Measurements from ENCODE around the gene COBLL1.
"Not testable (repeated sequence)": the region's sequence is repeated elsewhere in the genome, so short reads cannot be mapped to it uniquely, and the experiment has no call there.

The COBLL1 gene

GRCh38 chr2:164785457-164785856 lies 56.2 kb downstream of the COBLL1 start:
- DNase-seq = no peak

GRCh38 chr2:164784376-164784775 lies 57.2 kb downstream of the COBLL1 start:
- no peak for DNase-seq

- DNase-seq = no peak
Observed at GRCh38 chr2:164782323-164782722, 59.3 kb downstream of the COBLL1 start.

GRCh38 chr2:164781394-164781793 lies 60.2 kb downstream of the COBLL1 start:
- no peak for DNase-seq

GRCh38 chr2:164780611-164781178 lies 60.9 kb downstream of the COBLL1 start:
- DNase-seq = no peak

- DNase-seq = no peak
Observed at GRCh38 chr2:164779383-164780057, 62.1 kb downstream of the COBLL1 start.

GRCh38 chr2:164778723-164779122 lies 62.9 kb downstream of the COBLL1 start:
- DNase-seq = no peak

GRCh38 chr2:164777847-164778461 lies 63.7 kb downstream of the COBLL1 start:
- DNase-seq = no peak

- no peak for DNase-seq
Observed at GRCh38 chr2:164773635-164774034, 68.0 kb downstream of the COBLL1 start.

- DNase-seq = no peak
Observed at GRCh38 chr2:164773091-164773490, 68.5 kb downstream of the COBLL1 start.

GRCh38 chr2:164771897-164772296 lies 69.7 kb downstream of the COBLL1 start:
- no peak for DNase-seq

GRCh38 chr2:164770421-164770916 lies 71.2 kb downstream of the COBLL1 start:
- no peak for DNase-seq

- no peak for DNase-seq
Observed at GRCh38 chr2:164766954-164767320, 74.7 kb downstream of the COBLL1 start.

GRCh38 chr2:164766216-164766953 lies 75.2 kb downstream of the COBLL1 start:
- no peak for DNase-seq

GRCh38 chr2:164764996-164765395 lies 76.6 kb downstream of the COBLL1 start:
- no peak for DNase-seq

GRCh38 chr2:164764474-164764873 lies 77.1 kb downstream of the COBLL1 start:
- no peak for DNase-seq

- no peak for DNase-seq
Observed at GRCh38 chr2:164763431-164763830, 78.2 kb downstream of the COBLL1 start.

- no peak for DNase-seq
Observed at GRCh38 chr2:164761737-164762460, 79.7 kb downstream of the COBLL1 start.

GRCh38 chr2:164761201-164761600 lies 80.4 kb downstream of the COBLL1 start:
- DNase-seq = not testable (repeated sequence)

GRCh38 chr2:164760179-164760578 lies 81.4 kb downstream of the COBLL1 start:
- no peak for DNase-seq

- no peak for DNase-seq
Observed at GRCh38 chr2:164757934-164758695, 83.5 kb downstream of the COBLL1 start.
